Measurements from ENCODE around the gene IFNA7.
"Not testable (repeated sequence)": the region's sequence is repeated elsewhere in the genome, so short reads cannot be mapped to it uniquely, and the experiment has no call there.

IFNA7 gene

DNA sequence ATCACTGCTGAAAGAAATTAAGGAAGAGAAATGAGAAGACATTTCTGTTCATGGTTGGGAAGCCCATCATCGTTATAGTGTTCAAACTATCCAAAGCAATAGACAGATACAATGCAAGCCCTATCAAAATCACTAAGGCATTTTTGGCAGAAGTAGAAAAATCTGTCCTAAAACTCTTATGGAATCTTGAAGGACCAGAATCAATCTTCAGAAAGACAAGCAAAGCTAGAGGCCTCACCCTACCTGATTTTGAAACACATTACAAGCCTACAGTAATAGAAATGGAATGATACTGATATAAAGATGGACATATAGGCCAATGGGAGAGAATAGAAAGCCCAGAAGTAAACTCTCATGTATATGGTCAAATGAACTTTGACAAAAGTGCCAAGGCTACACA is 30.7 kb downstream of the IFNA7 start:
- TF ChIP-seq POLR2AphosphoS5 (IDR thresholded peaks at IDR 0.05; ENCODE audit: low read depth, low read length) = no peak
- no peak for TF ChIP-seq REST (IDR thresholded peaks at IDR 0.05; ENCODE audit: insufficient read depth in 1 of 2, low read depth in 2 of 2, low read length in 2 of 2)
- no peak for TF ChIP-seq TAF1 (IDR thresholded peaks at IDR 0.05; ENCODE audit: borderline replicate concordance, insufficient read depth, low read length)
- no peak for TF ChIP-seq FOXP2 (optimal IDR thresholded peaks at IDR 0.05; ENCODE audit: borderline replicate concordance, extremely low read depth, extremely low read length, insufficient read depth)
- TF ChIP-seq SIN3A (IDR thresholded peaks at IDR 0.05; ENCODE audit: borderline replicate concordance, insufficient read depth, low read length) = no peak

DNA sequence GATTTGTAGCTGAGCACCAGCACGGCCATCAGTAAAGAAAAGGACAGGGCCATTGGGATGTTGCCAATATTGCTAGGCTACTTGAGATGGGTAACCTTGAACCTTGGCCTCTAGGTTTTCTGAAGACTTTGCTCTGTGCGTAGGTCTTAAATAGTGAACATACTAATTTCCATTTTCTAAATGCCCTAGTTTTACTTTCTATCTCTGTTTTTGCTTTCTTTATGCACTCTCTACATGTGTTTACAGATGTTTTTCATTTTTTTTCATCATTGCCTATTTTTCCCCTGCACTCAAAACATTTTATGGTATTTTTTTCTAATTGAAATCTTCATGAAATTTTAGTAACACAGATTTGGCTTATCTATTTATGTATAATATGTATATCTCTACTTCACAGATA is 35.4 kb downstream of the IFNA7 start, which contains the start of gene IFNA21:
Gene IFNA21, minus strand, starts transcription at position 101 of the 400 bp plus-strand sequence. Its CDS starts 48 bp downstream, at position 53.
- not testable (repeated sequence) for TF ChIP-seq SIN3A (IDR thresholded peaks at IDR 0.05; ENCODE audit: borderline replicate concordance, insufficient read depth, low read length); FOXP2 (optimal IDR thresholded peaks at IDR 0.05; ENCODE audit: borderline replicate concordance, extremely low read depth, extremely low read length, insufficient read depth); TAF1 (IDR thresholded peaks at IDR 0.05; ENCODE audit: borderline replicate concordance, insufficient read depth, low read length)

- TF ChIP-seq FOXP2 (optimal IDR thresholded peaks at IDR 0.05; ENCODE audit: borderline replicate concordance, extremely low read depth, extremely low read length, insufficient read depth) (no peak), TAF1 (IDR thresholded peaks at IDR 0.05; ENCODE audit: borderline replicate concordance, insufficient read depth, low read length) (no peak), REST (IDR thresholded peaks at IDR 0.05; ENCODE audit: insufficient read depth in 1 of 2, low read depth in 2 of 2, low read length in 2 of 2) (no peak), SIN3A (IDR thresholded peaks at IDR 0.05; ENCODE audit: borderline replicate concordance, insufficient read depth, low read length) (no peak), POLR2AphosphoS5 (IDR thresholded peaks at IDR 0.05; ENCODE audit: low read depth, low read length) (no peak)
Measured at GRCh38 chr9:21165516-21165915, 36.5 kb downstream of the IFNA7 start.

- TF ChIP-seq FOXP2 (optimal IDR thresholded peaks at IDR 0.05; ENCODE audit: borderline replicate concordance, extremely low read depth, extremely low read length, insufficient read depth) (no peak), REST (IDR thresholded peaks at IDR 0.05; ENCODE audit: insufficient read depth in 1 of 2, low read depth in 2 of 2, low read length in 2 of 2) (no peak)
Measured at GRCh38 chr9:21160178-21160577, 41.8 kb downstream of the IFNA7 start.

DNA sequence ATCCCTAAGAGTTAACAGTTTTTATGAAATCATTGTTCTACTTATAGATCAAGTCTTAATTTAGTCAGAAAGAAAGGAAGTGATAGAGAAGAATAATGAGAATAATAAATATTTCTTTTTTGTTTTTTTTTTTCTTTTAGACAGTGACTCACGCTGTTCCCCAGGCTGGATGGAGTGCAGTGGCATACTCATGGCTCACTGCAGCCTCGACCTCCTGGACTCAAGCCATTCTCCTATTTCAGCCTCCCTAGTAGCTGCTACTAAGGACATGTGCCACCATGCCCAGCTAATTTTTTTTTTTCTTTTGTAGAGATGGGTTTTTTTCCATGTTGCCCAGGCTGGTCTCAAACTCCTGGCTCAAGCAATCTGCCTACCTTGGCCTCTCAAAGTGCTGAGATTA is 46.5 kb downstream of the IFNA7 start:
- TF ChIP-seq POLR2AphosphoS5 (IDR thresholded peaks at IDR 0.05; ENCODE audit: low read depth, low read length) = no peak
- TF ChIP-seq SIN3A (IDR thresholded peaks at IDR 0.05; ENCODE audit: borderline replicate concordance, insufficient read depth, low read length) = no peak
- TF ChIP-seq FOXP2 (optimal IDR thresholded peaks at IDR 0.05; ENCODE audit: borderline replicate concordance, extremely low read depth, extremely low read length, insufficient read depth) = no peak
- TF ChIP-seq TAF1 (IDR thresholded peaks at IDR 0.05; ENCODE audit: borderline replicate concordance, insufficient read depth, low read length) = no peak
- no peak for TF ChIP-seq REST (IDR thresholded peaks at IDR 0.05; ENCODE audit: insufficient read depth in 1 of 2, low read depth in 2 of 2, low read length in 2 of 2)

Data from PFSK-1 (cell line).